ENCODE data around the gene GMIP.

DNA sequence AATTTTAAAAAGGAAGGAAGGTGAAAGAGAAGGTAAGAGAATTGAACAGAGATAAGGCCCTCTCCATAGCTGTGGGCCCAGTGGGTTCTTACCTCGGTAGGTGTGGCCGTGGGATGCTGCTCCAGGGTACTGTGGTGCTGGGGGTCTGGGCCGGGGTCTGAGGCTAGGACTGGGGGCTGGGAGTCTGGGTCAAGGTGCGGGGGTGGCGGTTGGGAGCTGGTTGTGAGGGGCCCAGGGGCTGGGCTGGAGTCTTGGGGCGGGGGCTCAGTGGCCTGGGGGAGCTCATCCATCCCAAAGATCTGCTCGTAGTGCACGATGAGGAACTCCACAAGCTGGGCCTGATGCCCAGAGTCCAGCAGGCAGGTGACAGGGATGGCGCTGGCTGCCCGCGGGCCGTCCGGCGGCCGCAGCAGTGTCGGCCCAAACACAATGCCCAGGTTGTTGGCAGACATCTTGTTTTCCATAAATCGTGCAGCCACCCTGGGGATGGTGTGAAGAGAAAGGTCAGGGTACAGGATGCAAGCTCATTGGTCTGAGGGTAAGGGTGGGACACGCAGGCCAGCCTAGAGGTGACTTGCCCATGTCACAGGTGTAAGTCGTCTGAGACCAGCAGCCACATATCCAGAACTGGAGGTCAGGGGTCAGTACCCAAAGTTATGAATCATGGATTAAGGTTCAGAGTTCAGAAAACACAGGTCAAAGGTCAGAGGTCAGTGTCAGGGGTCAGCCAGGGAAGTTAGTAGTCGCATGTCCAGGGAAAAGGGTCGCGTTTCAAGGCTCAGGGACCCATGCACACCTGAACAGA is 9.5 kb downstream of the GMIP start:
- TF ChIP-seq, protein P1, sequence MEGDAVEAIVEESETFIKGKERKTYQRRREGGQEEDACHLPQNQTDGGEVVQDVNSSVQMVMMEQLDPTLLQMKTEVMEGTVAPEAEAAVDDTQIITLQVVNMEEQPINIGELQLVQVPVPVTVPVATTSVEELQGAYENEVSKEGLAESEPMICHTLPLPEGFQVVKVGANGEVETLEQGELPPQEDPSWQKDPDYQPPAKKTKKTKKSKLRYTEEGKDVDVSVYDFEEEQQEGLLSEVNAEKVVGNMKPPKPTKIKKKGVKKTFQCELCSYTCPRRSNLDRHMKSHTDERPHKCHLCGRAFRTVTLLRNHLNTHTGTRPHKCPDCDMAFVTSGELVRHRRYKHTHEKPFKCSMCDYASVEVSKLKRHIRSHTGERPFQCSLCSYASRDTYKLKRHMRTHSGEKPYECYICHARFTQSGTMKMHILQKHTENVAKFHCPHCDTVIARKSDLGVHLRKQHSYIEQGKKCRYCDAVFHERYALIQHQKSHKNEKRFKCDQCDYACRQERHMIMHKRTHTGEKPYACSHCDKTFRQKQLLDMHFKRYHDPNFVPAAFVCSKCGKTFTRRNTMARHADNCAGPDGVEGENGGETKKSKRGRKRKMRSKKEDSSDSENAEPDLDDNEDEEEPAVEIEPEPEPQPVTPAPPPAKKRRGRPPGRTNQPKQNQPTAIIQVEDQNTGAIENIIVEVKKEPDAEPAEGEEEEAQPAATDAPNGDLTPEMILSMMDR (conservative IDR thresholded peaks at IDR 0.05 in 1 of 2, IDR thresholded peaks at IDR 0.05 in 1 of 2; ENCODE audit: low read depth in 1 of 2, low read length in 2 of 2) = no peak
- no peak for TF ChIP-seq EZH2 (IDR thresholded peaks at IDR 0.05; ENCODE audit: low read length, missing control alignments)

All from fibroblast of lung (primary cell).